SW480 (cell line): ENCODE measurements around the gene IQSEC1.

Source experiments
- DNase-seq: peaks from one replicate; pipeline ENCODE4 v3.0.0-alpha.2; 2016; ENCODE audit warnings: low spot score

The IQSEC1 gene

DNA sequence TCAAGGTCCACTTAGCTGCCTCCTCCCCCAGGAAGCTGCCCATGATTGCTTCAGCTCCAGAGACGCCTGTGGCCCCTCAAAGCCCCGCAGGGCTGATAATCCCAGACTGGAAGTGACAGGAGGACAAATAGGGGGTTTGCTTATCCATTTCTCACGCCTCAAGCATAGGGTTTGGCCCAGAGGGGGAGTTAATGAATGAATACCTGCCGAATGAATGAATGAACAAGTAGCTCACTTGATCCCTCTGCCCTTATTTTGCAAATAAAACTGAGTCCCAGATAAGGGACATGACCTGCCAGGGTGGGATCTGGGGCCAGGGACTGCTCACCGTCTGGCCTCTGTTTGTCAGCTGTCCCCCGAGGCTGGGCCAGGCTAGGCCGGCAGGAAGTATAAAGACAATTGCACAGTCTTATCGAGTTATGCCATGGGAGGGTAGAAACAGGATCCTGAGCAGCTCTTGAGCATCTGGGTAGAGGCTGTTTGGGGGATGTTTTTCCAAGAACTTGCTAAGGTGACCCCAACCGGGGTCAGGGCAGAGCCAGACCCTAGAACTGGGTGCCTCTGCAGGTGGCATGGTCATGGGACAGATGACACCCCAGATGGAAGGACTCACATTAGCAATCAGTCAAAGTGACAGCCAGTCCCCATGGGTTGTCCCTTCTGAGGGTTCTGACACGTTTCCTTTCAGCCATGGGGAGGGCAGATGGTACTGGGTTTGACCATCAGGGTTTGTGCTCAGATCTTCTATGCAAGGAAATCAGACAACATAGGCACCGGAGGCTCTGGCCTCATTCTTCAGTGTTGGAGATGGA, 45.0 kb downstream of the IQSEC1 start:
- no peak for DNase-seq

- no peak for DNase-seq
These were observed 46.1 kb downstream of the IQSEC1 start for GRCh38 chr3:13027154-13027553.

GRCh38 chr3:13026534-13026933, 46.7 kb downstream of the IQSEC1 start:
- no peak for DNase-seq

DNA sequence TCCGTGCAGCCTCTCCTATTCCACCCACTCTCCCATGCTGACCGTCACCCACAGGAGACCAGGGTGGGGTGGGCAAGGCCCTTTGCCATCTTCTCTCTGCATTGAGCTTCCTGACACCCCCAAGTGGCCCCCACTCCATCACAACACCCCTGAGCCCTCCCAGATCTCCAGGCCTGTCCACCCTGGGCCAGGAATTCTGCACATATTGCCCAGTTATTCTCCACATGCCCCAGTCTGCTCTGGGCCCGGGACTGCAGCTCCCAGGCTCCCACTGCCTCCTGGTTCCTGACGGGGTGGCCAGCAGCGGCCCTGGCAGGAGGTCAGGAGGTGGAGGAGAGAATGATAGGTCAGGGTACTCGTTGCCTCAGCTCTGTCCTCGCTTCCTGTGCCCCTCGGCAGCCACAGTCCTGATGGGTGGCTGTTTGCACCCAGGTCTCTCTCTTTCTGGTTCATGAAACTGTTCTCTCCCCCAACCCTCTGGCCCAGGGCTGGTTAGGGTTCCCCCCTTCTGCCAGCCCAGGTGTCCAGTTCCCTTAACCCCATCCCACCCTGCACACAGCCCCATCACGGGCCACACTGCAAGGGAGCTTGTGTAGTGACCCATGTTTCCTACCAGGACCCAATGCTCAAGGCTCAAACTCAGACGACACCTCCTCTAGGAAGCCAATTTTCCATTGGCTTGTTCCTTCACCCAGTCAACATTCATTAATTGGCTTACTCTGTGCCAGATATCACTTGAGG, 47.3 kb downstream of the IQSEC1 start:
- DNase-seq = no peak

DNA sequence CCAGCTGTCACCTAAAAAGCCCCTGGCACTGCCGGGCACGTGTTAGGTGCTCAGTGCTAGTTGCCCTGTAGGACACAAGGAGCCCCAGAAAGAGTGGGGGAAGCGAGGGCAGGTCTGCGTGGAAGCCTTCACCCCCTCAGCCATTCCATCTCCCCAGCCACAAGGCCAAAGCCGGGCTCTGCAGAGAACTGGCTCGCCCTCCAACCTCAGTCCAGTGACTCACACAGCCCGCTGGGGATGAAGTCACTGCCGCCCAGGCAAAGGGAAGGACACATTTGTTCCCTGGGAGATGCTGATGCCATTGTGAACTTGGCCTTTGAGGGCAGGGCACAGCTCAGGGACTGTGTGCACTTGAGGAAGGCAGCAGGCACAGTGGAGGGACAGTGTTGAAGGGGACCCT, 48.1 kb downstream of the IQSEC1 start:
- peak; percentile 74 for DNase-seq

DNA sequence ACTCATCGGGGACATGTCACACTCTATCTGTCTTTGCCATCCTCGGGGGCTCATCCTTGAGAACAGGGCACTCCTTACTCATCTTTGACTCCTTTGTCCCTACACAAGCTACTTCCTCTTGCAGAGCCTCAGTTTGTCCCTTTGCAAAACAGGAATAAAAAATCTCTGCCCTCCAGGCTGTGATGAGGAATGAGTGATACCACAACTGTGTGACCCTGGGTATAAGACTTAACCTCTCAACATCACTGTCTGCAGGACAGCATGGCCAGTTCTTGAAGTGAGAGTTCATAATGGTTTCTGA, 48.5 kb downstream of the IQSEC1 start:
- DNase-seq = no peak

GRCh38 chr3:13023971-13024764, 49.1 kb downstream of the IQSEC1 start:
- no peak for DNase-seq

GRCh38 chr3:13023235-13023970, 49.8 kb downstream of the IQSEC1 start:
- DNase-seq = peak; percentile 41

DNA sequence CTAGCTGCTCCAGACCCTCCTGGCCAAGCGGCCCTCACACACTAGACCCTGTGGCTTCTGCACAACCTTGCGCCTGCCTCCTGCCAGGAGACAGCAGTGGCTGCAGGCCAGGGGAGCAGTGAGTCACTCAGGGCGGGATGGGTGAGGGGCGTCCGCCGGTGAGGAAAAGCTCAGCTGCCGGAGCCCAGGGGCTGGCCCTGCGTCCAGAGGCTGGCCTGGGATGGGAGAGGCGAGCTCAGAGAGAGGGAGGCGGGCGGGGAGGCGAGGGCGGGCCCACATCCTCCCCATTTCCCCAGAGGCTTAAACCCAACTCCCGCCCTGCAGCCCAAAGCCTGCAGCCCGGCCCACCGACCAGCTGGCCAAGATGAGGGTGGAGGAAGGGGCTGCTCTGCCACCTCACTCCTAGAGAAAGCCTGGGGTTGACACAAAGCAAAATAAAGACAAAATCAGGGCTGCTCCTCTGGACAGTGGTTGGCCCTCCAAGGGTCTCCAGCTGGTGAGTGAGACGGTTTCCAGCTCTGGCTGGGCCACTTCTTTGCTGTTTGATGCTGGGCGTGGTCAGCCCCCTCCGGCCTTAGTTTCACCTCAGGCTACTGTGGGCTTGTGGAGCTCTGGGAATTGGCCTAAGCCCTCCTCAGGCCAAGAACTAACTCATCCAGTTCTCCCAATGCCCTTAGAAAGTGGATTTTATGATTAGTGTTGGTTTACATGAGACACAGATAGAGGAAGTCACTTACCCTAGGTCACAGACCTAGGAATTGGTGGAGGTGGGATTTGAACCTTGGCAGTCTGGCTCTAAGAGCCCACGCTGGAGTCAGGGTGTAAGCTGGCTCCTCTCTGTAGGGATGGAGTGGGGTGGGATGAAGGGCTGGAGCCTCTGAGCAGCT, 50.6 kb downstream of the IQSEC1 start:
- peak; percentile 61 for DNase-seq

DNA sequence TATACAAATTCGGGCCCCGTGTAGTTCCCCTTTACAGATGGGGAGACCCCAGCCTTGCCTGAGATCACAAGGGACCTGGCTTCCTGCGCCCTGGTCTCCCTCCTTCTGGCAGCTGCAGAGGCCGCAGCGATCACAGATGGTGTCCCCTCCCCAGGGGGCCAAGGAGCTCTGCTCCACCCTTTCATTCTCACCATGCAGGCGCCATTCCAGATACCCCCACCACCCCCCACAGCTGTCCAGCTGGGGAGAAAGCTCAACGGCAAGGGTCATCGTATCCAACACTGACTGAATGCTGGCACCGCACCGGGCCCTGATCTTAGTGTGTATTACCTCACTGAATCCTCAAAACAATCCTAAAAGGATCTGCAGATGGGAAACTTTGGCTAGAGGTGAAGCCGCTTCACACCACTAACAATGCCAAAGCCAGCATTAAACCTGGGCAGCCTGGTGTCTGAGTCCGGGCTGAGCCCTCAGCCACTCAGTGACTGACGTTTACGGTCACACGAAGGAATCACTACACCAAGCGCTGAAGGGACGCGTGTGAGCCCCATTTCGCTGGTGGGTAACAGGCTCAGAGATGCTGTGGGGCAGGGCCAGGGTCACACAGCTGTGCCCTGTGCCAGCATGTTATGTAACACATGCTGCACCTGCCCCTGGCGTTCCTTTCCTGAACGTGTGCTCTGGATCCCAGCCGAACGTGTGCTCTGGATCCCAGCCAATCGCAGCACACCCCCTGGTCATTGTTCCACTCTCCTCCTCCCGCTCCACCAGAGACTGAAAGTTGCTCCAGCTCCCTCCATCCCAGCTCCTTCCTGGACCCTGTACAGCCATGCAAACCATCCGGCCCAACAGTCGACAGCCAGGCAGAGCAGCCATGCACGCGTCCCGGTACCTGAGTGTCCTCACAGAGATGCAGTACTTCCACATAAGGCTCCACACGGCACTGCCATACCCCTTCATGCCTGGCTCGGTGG, 51.8 kb downstream of the IQSEC1 start:
- peak; percentile 34 for DNase-seq

DNA sequence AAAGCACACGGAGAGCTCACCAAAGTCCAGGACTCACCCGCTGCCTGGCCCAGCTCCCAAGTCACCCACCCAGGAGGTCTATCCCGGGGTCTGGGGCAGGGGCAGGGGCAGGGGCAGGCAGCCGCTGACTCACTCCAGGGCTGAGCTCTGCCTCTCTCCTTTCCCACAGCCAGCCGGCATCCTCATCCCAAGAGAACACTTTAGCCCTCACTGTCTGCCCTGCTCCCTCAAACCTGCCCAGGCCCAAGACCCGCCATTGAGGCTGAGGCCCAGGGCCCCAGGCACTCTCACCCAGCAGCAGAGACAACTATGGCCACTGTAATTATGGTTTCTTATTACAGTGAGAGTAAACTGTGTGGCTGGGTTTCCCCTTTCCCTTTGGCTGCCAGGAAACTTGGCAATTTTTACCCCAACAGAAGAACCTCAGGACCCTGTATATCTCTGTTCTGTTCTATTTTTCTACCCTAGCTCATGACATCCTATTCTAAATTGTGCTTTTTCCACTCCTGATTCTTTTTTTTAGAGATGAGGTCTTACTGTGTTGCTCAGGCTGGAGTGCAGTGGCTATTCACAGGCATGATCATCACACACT, 53.0 kb downstream of the IQSEC1 start:
- DNase-seq = no peak

DNA sequence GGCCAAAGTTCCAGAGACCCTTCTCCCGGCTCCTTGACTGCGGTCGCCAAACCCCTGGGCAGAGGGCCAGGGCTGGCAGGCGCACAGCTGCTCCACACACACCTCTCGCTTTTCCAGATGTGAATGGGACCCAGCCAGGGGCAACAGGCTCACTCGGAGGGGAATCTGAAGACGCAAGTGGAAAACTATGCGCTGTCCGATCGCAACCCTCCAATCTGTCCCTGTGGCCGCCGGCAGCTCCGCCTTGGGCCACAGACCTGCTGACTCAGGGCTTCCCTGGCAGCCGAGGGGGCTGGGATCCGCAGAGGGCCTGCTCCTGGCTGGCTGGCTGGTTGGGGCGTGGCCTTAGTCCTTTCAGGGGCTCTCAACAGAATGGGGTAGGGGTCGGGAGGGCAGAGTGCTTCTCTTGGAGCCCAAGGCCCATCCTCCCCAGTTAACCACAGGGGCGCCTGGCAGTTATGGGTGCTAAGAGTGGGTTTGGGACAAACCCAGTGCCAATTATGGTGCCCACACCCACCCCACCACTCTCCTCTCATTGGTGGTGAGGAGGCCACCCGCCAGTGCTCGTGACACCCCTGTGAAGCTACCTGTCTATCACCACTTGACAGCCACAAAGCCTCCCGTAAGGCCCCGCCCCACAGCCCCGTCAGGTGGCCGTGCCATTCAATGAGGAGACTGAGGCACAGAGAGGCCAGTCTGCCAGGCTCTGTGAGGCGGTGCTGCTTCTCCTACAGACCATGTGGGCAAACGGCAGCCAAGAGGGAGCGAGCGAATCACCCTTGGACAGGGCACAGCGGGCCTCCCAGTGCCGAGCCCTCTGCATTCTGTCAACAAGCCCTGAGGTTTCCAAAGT, 53.8 kb downstream of the IQSEC1 start:
- peak; percentile 37 for DNase-seq

- no peak for DNase-seq
These were observed 54.5 kb downstream of the IQSEC1 start for GRCh38 chr3:13018561-13019242.

DNA sequence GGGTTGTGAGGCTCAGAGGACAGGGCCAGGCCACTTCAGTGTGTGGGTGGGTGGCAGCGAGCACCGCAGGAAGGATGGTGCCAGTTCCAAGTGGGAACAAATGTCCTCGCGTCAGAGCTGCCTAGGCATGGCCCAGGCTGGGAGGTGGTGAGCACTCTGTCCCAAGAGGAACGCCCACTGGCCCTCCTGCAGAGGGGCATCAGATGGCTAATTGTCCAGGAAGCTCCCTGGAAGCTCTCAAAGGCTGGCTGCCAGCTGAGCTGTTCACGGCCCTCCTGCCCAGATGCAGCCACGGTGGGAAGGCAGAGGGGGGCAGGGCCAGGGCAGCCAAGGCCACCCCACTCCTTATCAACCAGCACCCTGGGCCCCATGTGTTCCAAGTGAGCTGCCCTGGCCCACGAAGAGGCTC, 55.2 kb downstream of the IQSEC1 start:
- DNase-seq = no peak

DNA sequence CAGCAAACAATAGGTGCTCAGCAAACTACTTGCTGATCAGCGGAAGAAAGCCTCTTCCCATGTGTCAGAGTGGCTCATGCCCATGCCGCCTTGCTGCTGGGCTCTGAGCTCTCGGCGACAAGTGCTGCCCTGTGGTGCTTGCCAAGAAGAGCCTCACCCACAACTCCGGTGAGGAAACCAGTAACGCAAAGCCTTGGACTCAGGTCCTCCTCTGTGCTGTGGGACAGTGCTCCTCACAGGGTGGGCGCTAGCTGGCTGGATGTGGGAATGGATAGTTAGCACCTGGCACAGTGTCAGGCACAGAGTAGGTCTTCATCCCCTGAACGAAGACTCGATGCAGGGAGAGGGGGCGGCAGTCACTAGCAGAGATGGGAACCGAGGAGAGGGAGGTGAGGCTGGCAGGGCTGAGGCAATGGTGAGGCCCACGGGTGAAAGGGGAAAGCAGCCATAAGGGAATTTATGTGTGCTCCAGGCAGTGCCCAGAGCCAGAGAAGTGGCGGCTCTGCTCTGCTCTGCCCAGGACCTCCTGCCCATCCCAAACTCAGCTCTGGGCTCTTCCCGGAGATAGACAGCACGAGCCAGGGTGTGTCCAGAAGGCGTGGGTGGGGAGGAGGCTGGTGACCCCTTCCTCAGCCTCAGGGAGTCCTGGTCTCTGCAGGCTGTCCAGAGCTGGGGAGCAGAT, 55.7 kb downstream of the IQSEC1 start:
- no peak for DNase-seq

DNA sequence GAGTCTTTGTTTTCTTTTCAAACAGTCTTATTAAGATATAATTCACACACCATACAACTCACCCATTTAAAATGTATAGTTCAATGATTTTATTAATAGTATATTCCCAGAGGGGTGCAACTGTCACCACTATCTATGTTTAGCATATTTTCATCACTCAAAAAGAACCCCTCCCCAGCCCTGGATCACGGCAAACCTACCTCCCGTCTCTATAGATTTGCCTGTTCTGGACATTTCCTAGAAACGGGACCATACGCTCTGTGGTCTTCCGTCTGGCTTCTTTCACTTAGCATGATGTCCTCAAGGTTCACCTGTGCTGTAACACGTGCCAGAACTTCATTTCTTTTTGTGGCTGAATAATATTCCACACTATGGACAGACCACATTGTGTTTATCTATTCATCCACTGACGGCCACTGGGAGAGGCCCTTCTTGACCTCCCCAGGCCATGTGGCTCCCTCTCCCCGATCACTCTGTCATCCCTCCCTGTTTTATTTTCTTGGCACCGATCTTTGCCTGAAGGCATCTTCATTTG, 56.4 kb downstream of the IQSEC1 start:
- DNase-seq = no peak

- DNase-seq = no peak
These were observed 57.0 kb downstream of the IQSEC1 start for GRCh38 chr3:13016083-13016720.
